Skin epidermis (tissue), 12 donors: Measurements from ENCODE around the gene EFHD2.
"Not testable (repeated sequence)": the region's sequence is repeated elsewhere in the genome, so short reads cannot be mapped to it uniquely, and the experiment has no call there.

Experiments
- H3K27ac ChIP-seq, 21 experiments: fragments of 200-600 bp; sonication (generic) in 11 of 21; one replicate each; pipeline ENCODE4 v1.5.0; 2020; ENCODE audit warnings: mild to moderate bottlenecking in 3 of 21, inconsistent platforms in 2 of 21, moderate library complexity in 2 of 21
- H3K4me3 ChIP-seq, 7 experiments: fragments of 200-600 bp; sonication (generic) in 2 of 7; one replicate each; pipeline ENCODE4 v1.5.0; 2020; ENCODE audit warnings: inconsistent platforms in 2 of 7, mild to moderate bottlenecking in 2 of 7, moderate library complexity in 1 of 7

EFHD2 gene

DNA sequence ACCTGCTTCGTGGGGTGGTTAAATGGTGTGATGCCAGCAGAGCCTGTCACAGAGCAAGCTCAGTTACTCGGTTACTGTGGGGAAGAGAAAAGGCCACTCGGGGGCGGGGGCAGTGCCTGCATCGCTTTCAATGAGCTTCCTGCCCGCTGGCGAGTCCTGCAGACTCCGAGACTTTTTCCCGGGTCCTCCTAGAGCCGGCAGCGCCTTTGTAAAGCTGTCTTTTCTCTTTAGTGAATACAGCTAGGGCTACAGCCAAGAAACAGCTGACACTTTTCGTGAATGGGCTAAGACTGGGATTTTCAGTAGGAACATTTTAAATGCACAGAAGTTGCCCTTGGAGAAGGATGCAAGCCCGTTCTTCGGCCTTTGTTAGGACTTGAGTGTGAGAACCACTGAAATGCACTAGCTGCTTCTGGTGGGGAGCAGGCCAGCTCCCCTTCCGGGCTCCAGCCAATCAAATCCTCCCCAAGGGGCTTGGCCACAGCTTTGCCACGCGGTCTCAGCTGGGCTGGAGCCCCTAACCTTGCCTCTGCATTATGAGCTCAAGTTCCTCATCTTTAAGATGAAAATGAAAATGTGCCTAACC lies 23.4 kb upstream of the EFHD2 start:
- Histone ChIP-seq H3K27ac (no peak overlapping the region), H3K4me3 (no peak overlapping the region)

DNA sequence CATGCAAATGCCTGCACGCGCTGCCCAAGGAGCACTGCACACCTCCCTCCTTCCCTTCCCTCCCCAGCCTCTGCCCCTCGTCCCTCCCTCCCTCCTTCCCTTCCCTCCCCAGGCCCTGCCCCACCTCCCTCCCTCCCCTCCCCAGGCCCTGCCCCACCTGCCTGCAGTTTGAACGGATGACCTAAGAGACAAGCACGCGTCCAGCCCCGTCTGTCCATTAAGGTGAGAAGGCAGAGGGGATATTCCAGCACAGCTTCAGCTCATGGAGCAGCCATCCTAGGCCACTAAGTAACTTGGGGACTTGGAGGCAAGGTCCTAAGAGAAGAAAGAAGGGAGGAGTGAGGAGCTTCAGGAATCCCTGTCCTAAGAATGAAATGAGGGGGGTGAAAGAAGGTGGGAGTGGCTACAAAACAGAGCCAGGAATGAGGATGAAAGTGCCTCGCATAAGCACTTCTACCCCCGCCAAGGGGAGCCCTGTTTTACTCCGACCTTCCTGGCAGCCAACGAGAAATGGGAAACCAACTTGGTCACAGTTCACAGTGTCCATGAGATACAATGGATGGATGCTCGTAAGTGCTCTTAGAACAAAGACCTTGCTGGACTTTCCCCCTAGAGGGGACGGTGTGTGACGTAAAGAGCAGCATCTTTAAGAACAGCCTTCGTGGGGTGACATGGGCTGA lies 21.3 kb upstream of the EFHD2 start:
- Histone ChIP-seq H3K4me3 (no peak overlapping the region), H3K27ac (no peak overlapping the region)

DNA sequence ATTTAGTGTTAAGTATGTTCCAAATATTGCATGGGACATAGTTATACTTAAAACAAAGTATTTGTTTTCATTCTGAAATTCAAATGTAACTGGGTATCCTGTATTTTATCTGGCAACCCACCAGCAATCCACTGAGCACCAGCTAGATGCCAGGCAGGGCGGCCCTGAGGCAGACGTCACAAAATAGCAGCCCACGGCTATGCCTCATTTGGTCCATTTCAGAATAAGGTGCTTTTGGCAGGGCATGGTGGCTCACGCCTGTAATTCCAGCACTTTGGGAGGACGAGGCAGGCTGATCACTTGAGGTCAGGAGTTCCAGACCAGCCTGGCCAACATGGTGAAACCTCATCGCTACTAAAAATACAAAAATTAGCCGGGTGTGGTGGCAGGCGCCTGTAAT lies 19.9 kb upstream of the EFHD2 start:
- H3K4me3 ChIP-seq, H3K27ac ChIP-seq: not testable (repeated sequence)

DNA sequence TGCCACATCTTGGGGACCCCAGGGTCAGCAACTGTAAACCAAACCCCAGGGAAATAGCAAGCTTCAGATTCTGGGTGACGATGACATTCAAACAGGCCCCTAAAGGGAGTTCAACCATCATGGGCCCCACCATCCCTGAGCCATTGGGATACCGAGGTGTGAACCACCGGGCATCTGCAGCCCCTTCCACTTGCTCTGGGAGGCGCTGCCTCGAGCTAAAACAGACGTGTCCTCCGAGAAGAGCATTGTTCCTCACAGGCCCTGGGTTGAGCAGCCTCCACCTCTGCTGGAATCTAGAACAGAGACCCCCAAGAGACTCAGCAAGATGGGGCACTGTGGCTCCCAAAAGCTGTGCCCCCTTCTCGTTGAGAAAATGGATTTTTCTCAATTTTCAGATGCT lies 19.0 kb upstream of the EFHD2 start:
- no peak overlapping the region for H3K27ac ChIP-seq
- no peak overlapping the region for H3K4me3 ChIP-seq

DNA sequence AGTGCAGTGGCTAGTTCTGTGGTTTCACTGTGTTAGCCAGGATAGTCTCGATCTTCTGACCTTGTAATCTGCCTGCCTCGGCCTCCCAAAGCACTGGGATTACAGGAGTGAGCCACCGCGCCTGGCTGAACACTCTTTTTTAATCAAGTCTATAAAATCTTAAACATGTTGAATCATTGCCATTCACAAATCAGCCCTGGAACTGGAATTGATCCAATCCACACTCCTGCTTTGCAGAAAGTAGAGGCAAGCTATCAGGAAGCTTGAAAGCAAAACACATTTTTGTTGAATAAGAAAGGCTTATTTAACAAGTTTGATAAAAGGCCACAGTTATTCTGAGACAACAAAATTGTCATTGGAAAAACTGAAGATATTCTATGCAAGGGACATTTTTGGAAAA lies 18.3 kb upstream of the EFHD2 start:
- Histone ChIP-seq H3K27ac (no peak overlapping the region), H3K4me3 (no peak overlapping the region)

DNA sequence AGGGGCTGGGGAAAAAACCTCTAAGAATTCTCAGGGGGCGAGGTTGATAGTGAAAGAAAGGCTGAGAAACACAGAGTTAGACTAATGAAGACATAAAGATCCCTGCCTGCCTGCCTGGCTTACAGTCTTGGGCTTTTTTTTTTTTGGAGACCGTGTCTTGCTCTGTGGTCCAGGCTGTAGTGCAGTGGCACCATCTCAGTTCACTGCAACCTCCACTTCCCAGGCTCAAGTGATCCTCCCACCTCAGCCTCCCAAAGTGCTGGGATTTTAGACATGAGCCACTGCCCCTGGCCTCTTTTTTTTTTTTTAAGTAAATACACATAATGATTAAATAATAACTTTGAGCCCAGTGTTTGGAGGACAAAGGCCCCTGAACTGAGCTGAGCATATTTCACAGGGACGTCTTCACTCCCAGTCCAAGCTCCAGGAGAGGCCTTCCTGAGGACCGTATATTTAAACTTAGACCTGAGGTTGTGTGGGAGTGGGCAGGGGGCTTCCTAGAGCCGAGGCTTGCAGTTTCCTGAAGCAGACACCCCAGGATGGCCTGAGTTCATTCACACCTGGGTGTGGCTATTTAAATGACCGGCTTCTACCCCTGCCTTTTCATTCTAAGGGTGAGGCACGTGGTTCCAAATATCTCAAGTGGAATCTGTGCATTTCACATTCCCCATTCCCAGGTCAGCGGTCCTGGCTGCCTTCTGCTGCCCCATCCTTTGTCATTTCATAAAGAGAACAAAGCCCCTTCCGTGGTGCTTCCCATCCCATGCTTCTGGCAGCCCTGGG lies 16.0 kb upstream of the EFHD2 start:
- Histone ChIP-seq H3K4me3 (no peak overlapping the region), H3K27ac (no peak overlapping the region)

DNA sequence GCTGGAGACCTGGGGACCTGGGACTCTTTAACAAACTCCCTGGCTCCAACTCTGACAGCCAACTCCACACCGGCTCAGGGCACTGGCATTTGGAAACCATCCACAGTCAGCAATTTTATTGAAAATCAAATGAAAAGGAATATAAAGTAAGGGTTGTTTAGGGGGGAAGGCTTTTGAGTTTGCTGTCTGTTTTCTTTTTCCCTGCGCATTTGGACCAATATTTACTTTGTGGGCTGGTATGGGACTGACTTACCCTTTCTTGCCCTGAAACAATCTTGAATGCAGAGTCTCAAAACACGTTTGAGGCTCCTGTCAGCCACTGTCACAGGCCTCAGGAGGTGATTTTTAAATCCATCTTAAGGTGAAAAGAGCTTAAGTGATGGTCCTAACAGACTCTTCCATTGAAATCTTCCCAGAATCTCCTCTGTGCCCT lies 15.4 kb upstream of the EFHD2 start:
- Histone ChIP-seq H3K27ac (no peak overlapping the region), H3K4me3 (no peak overlapping the region)

DNA sequence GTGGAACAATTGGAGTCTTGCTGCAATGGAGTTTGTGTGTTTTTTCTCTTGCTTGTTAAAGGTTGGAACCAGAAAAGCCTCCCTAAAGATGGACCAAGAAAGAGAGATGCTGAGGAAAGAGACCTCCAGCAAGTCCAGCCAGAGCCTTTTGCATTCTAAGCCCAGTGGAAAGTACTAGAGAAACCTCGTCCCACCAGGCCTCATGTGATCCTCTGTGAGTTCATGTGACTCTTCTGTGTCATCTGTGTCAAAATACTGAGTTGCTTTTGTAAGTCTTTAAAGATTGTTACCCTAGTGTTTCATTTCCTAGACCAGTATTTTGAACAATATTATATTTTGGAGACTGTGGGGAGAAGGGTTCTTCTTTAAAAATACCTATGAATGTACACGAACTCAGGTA lies 12.5 kb upstream of the EFHD2 start:
- no peak overlapping the region for H3K27ac ChIP-seq
- no peak overlapping the region for H3K4me3 ChIP-seq

DNA sequence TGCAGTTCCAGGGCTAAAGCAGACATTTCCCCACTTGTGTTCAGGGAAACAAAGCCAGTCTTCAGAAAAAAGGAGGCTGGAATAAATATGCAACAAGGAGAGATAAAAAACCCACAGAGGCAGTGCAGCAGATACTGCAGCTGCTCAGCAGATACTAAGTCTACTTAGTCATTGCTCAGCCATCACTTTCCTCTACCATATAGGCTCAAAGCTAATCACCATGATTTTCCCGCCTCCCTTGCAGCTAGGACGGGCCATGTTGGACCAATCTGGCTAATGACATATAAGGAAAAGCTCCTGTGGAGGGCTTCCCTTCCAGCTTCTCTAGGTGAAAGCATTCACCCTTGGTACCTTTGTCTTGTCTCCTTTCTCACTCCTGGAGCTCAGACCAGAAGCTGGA lies 10.0 kb upstream of the EFHD2 start:
- Histone ChIP-seq H3K27ac (peak overlapping the region in 1 of 21 experiments; percentile 75), H3K4me3 (no peak overlapping the region)

DNA sequence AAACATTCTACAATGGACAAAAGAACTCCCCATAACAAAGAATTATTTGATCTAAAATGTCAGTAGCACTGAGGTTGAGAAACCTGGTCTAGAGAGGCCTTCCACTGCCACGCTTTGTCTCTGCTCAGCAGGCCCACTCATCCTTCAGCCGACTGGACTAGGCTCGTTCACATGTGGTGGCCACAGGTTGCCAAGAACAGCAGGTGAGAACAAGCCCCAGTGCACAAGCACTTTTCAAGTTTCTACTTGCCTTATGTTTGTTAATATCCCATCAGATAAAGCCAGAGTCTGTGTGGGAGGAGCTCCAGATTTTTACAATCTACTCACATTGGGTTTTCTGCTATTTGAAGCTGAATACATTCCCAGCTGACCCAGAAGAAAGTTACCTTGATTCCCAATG lies 9.1 kb upstream of the EFHD2 start:
- no peak overlapping the region for H3K4me3 ChIP-seq
- H3K27ac ChIP-seq, result peak overlapping the region in 9 of 21 experiments; percentile 3 to 84 (median 52)

DNA sequence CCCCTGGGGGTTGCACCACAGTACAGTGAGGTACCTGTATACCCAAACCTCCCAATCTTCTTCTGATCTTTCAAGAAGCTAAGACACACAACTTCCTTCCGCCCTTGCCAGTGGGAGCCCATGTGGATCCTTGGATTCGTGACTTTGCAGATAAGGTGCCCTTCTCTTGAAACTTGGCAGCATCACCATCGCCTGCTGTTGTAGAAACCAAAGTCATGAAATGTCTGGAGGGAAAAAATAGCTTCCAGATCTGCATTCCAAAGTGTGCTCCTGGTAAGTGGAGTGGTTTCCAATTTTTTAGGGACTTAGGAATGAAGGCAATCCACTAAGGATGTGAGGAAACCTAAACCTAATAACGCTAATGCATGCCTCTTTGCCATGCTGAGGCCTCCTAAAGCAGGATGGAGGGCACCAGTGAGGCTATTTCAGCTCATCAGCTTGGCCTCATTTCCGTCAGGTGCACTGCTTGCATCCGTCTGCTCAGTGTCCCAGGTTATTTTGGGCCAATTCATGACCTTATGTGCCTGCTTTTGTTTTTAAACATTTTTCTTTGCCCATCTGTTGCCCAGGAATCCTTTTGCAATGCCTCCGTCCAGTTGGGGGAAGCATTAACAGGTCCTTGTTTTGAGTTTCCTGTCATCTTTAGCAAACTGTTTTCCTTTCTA lies 8.2 kb upstream of the EFHD2 start:
- H3K27ac ChIP-seq, result peak overlapping the region in 8 of 21 experiments; percentile 3 to 84 (median 40)
- H3K4me3 ChIP-seq, result no peak overlapping the region

DNA sequence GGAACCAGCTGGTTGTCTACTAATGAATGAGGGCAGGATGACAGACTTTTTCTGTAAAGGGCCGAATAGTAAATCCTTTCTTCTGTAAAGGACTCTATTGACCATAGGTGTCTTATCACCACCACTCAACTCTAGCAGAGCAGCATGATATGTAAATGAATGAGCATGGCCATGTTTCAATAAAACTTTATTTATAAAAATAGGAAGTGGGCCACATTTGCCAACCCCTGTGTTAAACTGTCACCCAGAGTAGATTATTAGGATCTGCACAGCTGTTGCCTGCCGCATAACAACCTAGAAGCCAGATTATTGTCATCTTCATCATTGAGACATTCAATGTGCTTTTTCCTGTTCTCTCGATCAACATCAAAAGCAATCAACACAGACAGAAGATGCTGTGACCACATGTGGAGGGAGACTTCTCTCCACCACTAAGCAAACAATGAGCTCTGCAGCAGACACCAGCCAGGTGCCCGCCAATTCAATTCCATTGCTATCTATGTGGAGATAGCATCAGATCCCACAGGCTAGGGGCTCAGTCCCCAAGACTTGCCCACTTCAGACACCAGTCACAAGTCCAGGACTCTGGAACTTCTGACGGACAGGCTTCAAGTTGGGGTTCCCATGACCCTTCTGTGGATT lies 6.8 kb upstream of the EFHD2 start:
- Histone ChIP-seq H3K4me3 (no peak overlapping the region), H3K27ac (no peak overlapping the region)

DNA sequence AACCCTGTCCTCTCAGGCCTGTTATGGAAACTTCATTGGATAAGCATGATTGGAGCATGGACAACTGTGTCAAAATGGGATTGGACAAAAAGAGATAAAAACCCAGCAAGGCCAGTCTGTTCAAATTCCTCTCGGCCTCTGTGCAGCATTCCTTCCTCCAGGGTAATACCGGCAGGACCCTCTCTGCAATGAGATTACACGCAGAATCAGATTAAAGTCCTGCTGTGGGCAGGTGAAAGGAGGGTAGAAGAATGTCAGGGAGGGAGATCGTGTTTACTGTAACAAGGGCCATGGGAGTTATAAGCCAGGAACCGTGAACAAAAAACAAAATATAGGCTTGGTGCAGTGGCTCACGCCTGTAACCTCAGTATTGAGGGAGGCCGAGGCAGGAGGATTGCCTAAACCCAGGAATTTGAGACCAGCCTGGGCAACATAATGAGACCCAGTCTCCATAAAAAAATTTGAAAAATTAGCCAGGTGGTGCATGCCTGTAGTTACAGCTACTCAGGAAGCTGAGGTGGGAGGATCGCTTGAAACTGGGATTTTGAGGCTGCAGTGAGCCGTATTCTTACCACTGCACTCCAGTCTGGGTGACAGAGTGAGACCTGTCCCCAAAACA lies 5.6 kb upstream of the EFHD2 start:
- Histone ChIP-seq H3K4me3 (no peak overlapping the region), H3K27ac (no peak overlapping the region)

DNA sequence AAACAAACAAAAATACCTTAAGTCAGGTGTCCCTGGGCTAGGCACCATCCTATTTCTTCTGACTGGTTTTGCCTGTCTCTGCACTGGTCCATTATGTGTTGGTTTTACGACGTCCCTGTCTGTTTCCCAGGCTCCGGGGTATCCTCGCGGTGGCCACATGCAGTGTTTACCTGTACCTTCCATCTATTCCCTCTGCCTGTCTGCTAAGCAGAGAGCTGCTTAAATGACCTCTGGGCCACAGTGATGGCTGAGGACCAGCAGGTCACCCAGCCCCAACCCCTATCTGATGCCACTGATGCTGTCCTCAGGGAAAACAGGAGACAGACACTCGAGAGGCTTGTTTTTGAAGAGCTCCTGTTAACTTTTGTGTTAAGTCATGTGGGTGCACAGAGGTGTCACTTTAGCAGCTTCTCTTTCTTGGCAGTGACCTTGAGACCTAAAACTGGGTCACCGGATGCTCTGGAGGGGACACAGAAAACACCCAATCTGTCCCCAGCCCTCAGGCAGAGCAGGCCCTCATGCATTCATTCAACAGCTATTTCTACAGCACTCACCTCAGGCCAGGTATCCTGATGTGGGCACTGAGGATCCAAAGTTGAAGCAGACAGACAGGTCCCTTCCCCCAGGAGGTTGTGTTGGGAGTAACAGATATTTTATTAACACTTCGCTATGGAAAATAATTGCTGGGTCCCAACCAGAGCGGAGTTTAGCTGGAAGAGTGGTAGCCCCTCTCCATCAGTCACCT lies 4.4 kb upstream of the EFHD2 start:
- no peak overlapping the region for H3K4me3 ChIP-seq

DNA sequence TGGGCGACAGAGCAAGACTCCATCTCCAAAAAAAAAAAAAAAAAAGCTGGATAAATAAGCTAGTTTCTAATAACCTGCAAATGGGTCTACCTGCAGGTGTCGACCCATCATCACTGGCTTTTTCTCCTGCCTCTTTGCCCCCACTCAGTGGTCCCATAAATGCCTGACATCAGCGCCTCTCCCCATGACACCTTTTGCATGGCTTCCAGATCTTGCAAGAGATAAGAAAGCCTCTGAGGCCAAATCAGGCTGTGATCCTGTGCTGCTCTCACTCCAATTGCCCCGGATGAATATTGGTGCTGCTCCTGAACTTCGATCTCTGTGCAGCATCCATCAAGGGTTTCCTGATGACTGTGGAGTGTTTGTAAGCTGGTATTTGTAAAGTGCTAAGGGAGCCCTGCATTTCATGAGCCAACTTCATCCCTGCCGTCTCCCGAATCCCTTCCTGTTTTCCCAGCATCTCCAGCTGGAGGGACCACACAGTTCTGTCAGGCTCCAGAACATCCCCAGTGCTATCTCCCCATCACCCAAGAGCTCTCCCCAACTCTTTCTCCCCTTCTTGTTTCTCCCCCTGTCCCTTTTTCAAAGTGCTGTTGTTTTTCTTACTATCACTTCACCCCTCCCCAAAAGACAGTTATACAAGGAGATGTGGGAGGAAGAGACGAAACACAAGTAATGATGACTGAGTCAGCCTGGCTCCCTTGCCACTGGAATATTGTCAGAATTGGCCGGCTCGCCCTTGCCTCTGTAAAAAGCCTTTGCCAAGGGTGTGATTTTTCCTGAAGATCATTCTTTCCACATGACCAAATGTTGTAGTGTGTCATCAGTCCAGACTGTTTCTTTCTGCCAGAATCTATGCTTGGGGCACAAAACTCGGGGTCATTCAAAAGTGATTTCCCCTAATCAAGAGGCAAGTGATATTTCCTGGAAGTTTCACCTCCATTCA lies 2.8 kb upstream of the EFHD2 start:
- peak overlapping the region in 10 of 21 experiments; percentile 29 to 79 (median 42) for H3K27ac ChIP-seq

More for the DNA sequence above, 4.4 kb upstream of the EFHD2 start:
- no peak overlapping the region for H3K27ac ChIP-seq

DNA sequence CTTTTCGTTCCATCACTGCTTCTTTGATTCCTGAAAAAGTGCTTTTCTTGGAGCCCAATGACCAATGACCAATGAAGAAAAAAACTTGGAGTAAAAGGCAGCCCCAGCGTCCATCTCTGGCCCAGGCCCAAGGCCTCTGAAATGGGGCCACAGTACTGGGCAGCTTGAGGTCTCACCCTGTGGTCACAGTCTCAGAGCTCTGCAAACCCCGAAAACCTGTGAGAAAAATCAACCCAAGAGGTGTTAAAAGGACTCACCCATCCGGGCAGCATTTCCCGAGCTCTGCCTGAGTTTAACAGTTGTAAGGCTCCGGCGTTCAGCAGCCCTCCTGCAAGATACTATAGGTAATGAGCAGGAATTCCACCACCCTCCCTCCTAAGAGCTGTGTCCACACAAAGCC lies 2.1 kb upstream of the EFHD2 start:
- Histone ChIP-seq H3K27ac (peak overlapping the region in 9 of 21 experiments; percentile 30 to 94 (median 44)), H3K4me3 (no peak overlapping the region)

More for the DNA sequence above, 2.8 kb upstream of the EFHD2 start:
- no peak overlapping the region for H3K4me3 ChIP-seq

DNA sequence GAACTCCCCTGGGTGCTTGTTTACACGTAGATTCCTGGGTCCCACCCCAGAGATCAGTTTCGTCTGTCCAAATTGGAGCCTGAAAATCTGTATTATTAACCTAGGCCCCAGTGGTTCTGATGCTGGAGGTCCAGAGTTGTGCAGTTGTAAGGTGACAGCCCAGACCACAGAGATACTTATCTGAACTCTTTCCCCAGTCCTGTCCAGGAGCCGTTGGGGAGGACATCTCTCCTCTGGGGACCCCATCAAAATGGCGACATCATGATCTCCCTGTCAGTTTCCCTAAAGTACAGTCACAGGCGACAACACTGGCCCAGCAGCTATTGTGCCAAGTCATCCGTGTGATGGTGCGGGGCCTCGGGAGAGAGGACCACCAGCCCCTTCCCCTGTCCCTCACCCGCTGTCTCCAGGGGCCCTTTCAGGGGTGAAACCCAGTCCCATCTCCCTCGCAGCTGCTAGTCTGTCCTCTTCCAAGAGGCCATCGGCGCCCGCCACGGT lies 749 bp upstream of the EFHD2 start:
- Histone ChIP-seq H3K27ac (peak overlapping the region in 16 of 21 experiments; percentile 5 to 94 (median 89)), H3K4me3 (peak overlapping the region; percentile 70 to 96 (median 89))
